HEK293 (cell line): Measurements from ENCODE around the gene TUNAR.

Experiments
- ATF2 ChIP-seq: fragments of 450-650 bp; formaldehyde crosslinking; IDR thresholded peaks from 2 replicates; pipeline ENCODE4 v1.5.1; 2016; ENCODE audit warnings: missing biosample characterization, missing genetic modification characterization, low read depth
- HOXA7 ChIP-seq: sonication (generic); formaldehyde crosslinking; IDR thresholded peaks from 2 replicates; pipeline ENCODE4 v1.8.1; 2022; ENCODE audit warnings: missing genetic modification reagents, borderline replicate concordance
- KLF9 ChIP-seq: fragments of 450-650 bp; formaldehyde crosslinking; IDR thresholded peaks from 2 replicates; pipeline ENCODE4 v1.5.1; 2016; ENCODE audit warnings: missing biosample characterization, missing genetic modification characterization, low read depth
- PRDM1 ChIP-seq: fragments of 450-650 bp; formaldehyde crosslinking; IDR thresholded peaks from 2 replicates; pipeline ENCODE4; 2016; ENCODE audit warnings: missing biosample characterization, missing genetic modification characterization
- REST ChIP-seq: fragments of 450-650 bp; formaldehyde crosslinking; IDR thresholded peaks from 2 replicates; pipeline ENCODE4 v1.5.1; 2016; ENCODE audit warnings: missing biosample characterization, missing genetic modification characterization
- YY1 ChIP-seq: fragments of 450-650 bp; formaldehyde crosslinking; IDR thresholded peaks from 2 replicates; pipeline ENCODE4 v1.5.1; 2018; ENCODE audit warnings: missing biosample characterization, missing genetic modification characterization
- ZNF121 ChIP-seq: fragments of 450-650 bp; formaldehyde crosslinking; IDR thresholded peaks from 2 replicates; pipeline ENCODE4 v1.5.1; 2016; ENCODE audit warnings: missing biosample characterization, missing genetic modification characterization
- TF ChIP-seq, protein P1 (sequence below): fragments of 450-650 bp; formaldehyde crosslinking; IDR thresholded peaks from 2 replicates; pipeline ENCODE4 v1.5.1; 2016; ENCODE audit warnings: missing biosample characterization, missing genetic modification characterization
- TF ChIP-seq, protein P2 (sequence below): fragments of 450-650 bp; formaldehyde crosslinking; IDR thresholded peaks from 2 replicates; pipeline ENCODE4; 2016; ENCODE audit warnings: missing biosample characterization, missing genetic modification characterization

DNA sequence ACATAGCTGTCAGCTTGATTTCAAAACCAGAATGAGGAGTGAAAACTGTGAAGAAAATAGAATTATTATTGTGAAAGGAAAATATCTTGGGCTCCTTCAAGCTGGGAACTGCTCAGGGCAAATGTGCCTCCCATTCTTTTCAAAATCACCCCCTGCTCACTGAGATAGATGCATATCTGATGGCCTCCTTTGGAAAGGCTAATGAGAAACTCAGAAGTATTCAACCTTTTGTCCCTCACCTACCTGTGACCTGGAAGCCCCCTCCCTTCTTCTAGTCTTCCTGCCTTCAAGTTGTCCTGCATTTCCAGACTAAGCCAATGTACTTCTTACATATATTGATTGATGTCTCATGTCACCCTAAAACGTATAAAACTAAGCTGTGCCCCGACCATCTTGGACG lies 81.5 kb downstream of the TUNAR start:
- TF ChIP-seq, protein P1, sequence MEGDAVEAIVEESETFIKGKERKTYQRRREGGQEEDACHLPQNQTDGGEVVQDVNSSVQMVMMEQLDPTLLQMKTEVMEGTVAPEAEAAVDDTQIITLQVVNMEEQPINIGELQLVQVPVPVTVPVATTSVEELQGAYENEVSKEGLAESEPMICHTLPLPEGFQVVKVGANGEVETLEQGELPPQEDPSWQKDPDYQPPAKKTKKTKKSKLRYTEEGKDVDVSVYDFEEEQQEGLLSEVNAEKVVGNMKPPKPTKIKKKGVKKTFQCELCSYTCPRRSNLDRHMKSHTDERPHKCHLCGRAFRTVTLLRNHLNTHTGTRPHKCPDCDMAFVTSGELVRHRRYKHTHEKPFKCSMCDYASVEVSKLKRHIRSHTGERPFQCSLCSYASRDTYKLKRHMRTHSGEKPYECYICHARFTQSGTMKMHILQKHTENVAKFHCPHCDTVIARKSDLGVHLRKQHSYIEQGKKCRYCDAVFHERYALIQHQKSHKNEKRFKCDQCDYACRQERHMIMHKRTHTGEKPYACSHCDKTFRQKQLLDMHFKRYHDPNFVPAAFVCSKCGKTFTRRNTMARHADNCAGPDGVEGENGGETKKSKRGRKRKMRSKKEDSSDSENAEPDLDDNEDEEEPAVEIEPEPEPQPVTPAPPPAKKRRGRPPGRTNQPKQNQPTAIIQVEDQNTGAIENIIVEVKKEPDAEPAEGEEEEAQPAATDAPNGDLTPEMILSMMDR: no peak
- TF ChIP-seq PRDM1 (tag by site-specific recombination) (no peak), YY1 (tag by site-specific recombination) (no peak), ATF2 (no peak), REST (tag by site-specific recombination) (no peak), KLF9 (tag by site-specific recombination) (no peak), HOXA7 (CRISPR knock-in tag) (no peak), ZNF121 (no peak)
- TF ChIP-seq, protein P2, sequence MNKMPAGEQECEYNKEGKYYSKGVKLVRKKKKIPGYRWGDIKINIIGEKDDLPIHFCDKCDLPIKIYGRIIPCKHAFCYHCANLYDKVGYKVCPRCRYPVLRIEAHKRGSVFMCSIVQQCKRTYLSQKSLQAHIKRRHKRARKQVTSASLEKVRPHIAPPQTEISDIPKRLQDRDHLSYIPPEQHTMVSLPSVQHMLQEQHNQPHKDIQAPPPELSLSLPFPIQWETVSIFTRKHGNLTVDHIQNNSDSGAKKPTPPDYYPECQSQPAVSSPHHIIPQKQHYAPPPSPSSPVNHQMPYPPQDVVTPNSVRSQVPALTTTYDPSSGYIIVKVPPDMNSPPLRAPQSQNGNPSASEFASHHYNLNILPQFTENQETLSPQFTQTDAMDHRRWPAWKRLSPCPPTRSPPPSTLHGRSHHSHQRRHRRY (tag by site-specific recombination): no peak
